ENCODE measurements around the gene ACTRT2. TPM values are rescaled to one million over a fixed set of nuclear protein-coding genes. Genes with fewer than 3 reads are reported as not detected.

ACTRT2 gene
- total and polyA plus RNA-seq, 2 experiments from 2014 or later = not detected

DNA sequence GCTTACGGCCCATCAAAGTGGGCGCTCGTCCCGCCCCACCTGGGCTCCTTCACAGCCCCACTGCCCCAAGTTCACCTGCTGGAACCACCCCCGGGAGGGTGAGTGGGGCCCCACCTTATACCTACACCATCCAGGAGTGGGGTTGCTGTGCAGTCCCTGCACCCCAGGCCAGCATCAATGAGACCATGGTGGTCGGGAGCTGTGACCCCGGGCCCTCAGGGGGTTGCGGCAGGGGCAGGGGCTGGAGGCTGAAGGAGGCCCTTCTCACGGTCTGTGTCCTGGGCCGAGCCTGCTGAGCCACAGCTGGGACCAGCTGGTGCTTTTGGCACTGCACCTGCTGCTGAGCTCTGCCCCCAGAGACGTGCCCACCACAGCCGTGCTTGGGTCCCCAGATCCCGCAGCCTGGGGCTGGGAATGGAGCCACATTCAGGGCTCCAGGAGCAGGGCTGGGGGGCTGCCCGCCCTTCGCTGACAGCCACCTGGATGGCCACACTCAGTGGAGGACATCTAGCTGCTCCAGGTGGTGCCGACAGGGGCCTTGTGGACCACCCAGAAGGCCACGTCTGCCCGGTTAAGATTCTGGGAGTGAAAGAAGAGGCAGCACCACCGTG is 17.4 kb downstream of the ACTRT2 start:
- TF ChIP-seq EZH2phosphoT487 (IDR thresholded peaks at IDR 0.05; ENCODE audit: insufficient read depth, low read depth) = no peak
- no peak for TF ChIP-seq EZH2 (IDR thresholded peaks at IDR 0.05; ENCODE audit: insufficient read depth, poor library complexity, severe bottlenecking)
- Histone ChIP-seq H3K9me3 (ENCODE audit: low read depth) (no peaks in the 10 kb centered on the region), H3K36me3 (ENCODE audit: low read depth) (no peaks in the 10 kb centered on the region), H2AFZ (no peak overlapping the region), H3K9me2 (ENCODE audit: insufficient read depth) (no peaks in the 10 kb centered on the region), H3K27me3 (replicated peaks; ENCODE audit: insufficient read depth) (peaks cover 7% of the 10 kb centered on the region; the same call in 1 of the 2 replicates), H3F3A (ENCODE audit: insufficient read depth) (no peaks in the 10 kb centered on the region), H3K79me2 (ENCODE audit: insufficient read depth) (no peaks in the 10 kb centered on the region), H3K27ac (no peak overlapping the region), H4K20me1 (ENCODE audit: insufficient read depth) (no peaks in the 10 kb centered on the region), H3K9ac (no peak overlapping the region), H3K4me3 (no peak overlapping the region), H3K4me1 (ENCODE audit: insufficient read depth) (no peaks in the 10 kb centered on the region), H3K4me2 (ENCODE audit: unreplicated experiment) (no peak overlapping the region)
- no peak for DNase-seq
- in situ Hi-C loops (cut with MboI) = no loop called here
- 52 to 58% methylated on average over 17 of the region's 19 CpGs for WGBS, 2 experiments (ENCODE audit: low coverage in 1 of 2, low lambda C conversion rate in 2 of 2, missing lambda C conversion rate in 2 of 2)

DNA sequence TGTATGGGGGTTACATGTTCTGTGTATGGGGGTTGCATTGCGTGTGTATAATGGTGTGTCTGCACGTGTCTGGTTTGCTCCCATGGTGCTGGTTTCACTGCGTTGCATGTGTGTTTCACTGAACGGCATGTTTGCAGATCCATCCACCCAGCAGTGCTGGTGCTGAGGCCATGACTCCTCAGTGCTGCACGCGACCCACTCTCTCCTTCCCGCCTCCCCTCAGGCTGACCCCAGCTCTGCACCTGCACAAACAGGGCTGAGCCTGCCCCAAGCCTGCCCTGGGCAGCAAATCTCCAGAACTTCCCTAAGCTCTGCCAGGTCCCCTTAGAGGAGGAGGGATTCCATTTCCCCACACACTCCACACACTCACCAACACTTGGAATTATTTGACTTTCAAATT is 18.7 kb downstream of the ACTRT2 start:
- no peak overlapping the region for H3K4me2 ChIP-seq (ENCODE audit: unreplicated experiment)
- H3K36me3 ChIP-seq (ENCODE audit: low read depth) = no peaks in the 10 kb centered on the region
- WGBS, 2 experiments (ENCODE audit: low coverage in 1 of 2, low lambda C conversion rate in 2 of 2, missing lambda C conversion rate in 2 of 2) = 41 to 53% methylated on average over 7 of the region's 7 CpGs
- H3K9me2 ChIP-seq (ENCODE audit: insufficient read depth) = no peaks in the 10 kb centered on the region
- H3K27ac ChIP-seq = no peak overlapping the region
- in situ Hi-C loops (cut with MboI) = no loop called here
- H3K9me3 ChIP-seq (ENCODE audit: low read depth) = no peaks in the 10 kb centered on the region
- peaks cover 7% of the 10 kb centered on the region; the same call in 1 of the 2 replicates for H3K27me3 ChIP-seq (replicated peaks; ENCODE audit: insufficient read depth)
- H2AFZ ChIP-seq = no peak overlapping the region
- DNase-seq = no peak
- no peaks in the 10 kb centered on the region for H3K4me1 ChIP-seq (ENCODE audit: insufficient read depth)
- H3K79me2 ChIP-seq (ENCODE audit: insufficient read depth) = no peaks in the 10 kb centered on the region
- no peak overlapping the region for H3K4me3 ChIP-seq
- no peaks in the 10 kb centered on the region for H3F3A ChIP-seq (ENCODE audit: insufficient read depth)
- TF ChIP-seq EZH2phosphoT487 (IDR thresholded peaks at IDR 0.05; ENCODE audit: insufficient read depth, low read depth) = no peak
- TF ChIP-seq EZH2 (IDR thresholded peaks at IDR 0.05; ENCODE audit: insufficient read depth, poor library complexity, severe bottlenecking) = no peak
- no peaks in the 10 kb centered on the region for H4K20me1 ChIP-seq (ENCODE audit: insufficient read depth)
- no peak overlapping the region for H3K9ac ChIP-seq

DNA sequence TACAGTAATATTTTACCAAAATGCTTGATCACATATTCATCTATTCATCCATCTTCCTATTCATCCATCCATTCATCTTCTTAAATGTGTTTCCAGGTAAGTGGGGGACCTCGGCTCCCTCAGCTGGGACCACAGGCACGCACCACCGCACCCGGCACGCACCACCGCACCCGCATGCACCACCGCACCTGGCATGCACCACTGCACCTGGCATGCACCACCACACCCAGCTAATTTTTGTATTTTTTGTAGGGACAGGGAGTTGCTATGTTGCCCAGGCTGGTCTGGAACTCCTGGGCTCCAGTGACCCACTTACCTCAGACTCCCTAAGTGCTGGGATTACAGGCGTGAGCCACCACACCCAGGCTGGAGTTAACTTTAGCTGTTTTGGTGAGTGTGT is 21.2 kb downstream of the ACTRT2 start:
- H3K27me3 ChIP-seq (replicated peaks; ENCODE audit: insufficient read depth) = peaks cover 7% of the 10 kb centered on the region; the same call in 1 of the 2 replicates

DNA sequence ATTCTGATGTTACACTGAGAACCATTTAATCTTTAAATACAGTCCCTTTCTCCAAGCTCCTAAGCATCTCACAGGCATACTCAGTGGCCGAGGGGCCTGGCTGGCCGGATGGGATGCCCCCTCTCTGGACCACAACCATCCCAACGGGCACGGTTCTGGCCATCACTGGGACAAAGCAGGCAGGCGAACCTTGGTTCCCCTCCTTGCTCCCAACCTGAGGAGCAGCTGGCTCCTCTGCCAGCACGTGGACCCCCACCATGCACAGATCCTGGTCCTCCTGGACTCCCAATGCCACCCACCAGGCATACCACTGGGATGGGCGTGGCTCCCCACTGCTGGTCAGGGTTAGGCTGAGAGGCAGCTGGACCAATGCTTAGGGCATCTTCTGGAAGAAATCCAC is 27.9 kb downstream of the ACTRT2 start:
- no peaks in the 10 kb centered on the region for H3F3A ChIP-seq (ENCODE audit: insufficient read depth)
- H3K27ac ChIP-seq = no peak overlapping the region
- H3K9me3 ChIP-seq (ENCODE audit: low read depth) = no peaks in the 10 kb centered on the region
- 14 to 21% methylated on average over 7 of the region's 7 CpGs for WGBS, 2 experiments (ENCODE audit: low coverage in 1 of 2, low lambda C conversion rate in 2 of 2, missing lambda C conversion rate in 2 of 2)
- no peak overlapping the region for H3K4me3 ChIP-seq
- H3K4me2 ChIP-seq (ENCODE audit: unreplicated experiment) = no peak overlapping the region
- no peaks in the 10 kb centered on the region for H3K9me2 ChIP-seq (ENCODE audit: insufficient read depth)
- H2AFZ ChIP-seq = no peak overlapping the region
- H4K20me1 ChIP-seq (ENCODE audit: insufficient read depth) = no peaks in the 10 kb centered on the region
- H3K79me2 ChIP-seq (ENCODE audit: insufficient read depth) = no peaks in the 10 kb centered on the region
- TF ChIP-seq EZH2phosphoT487 (IDR thresholded peaks at IDR 0.05; ENCODE audit: insufficient read depth, low read depth) (no peak), EZH2 (IDR thresholded peaks at IDR 0.05; ENCODE audit: insufficient read depth, poor library complexity, severe bottlenecking) (no peak)
- no peak for DNase-seq
- no peaks in the 10 kb centered on the region for H3K4me1 ChIP-seq (ENCODE audit: insufficient read depth)
- H3K9ac ChIP-seq = no peak overlapping the region
- in situ Hi-C loops (cut with MboI) = no loop called here
- no peaks in the 10 kb centered on the region for H3K36me3 ChIP-seq (ENCODE audit: low read depth)
- no peaks in the 10 kb centered on the region for H3K27me3 ChIP-seq (replicated peaks; ENCODE audit: insufficient read depth)

More for the DNA sequence above, 21.2 kb downstream of the ACTRT2 start:
- Histone ChIP-seq H3K9ac (no peak overlapping the region), H2AFZ (no peak overlapping the region), H3K79me2 (ENCODE audit: insufficient read depth) (no peaks in the 10 kb centered on the region), H4K20me1 (ENCODE audit: insufficient read depth) (no peaks in the 10 kb centered on the region), H3K4me3 (no peak overlapping the region), H3K4me2 (ENCODE audit: unreplicated experiment) (no peak overlapping the region), H3K9me2 (ENCODE audit: insufficient read depth) (no peaks in the 10 kb centered on the region), H3F3A (ENCODE audit: insufficient read depth) (no peaks in the 10 kb centered on the region), H3K36me3 (ENCODE audit: low read depth) (no peaks in the 10 kb centered on the region), H3K4me1 (ENCODE audit: insufficient read depth) (no peaks in the 10 kb centered on the region), H3K27ac (no peak overlapping the region), H3K9me3 (ENCODE audit: low read depth) (no peaks in the 10 kb centered on the region)
- in situ Hi-C loops (cut with MboI) = no loop called here
- no peak for TF ChIP-seq EZH2 (IDR thresholded peaks at IDR 0.05; ENCODE audit: insufficient read depth, poor library complexity, severe bottlenecking)
- TF ChIP-seq EZH2phosphoT487 (IDR thresholded peaks at IDR 0.05; ENCODE audit: insufficient read depth, low read depth) = no peak
- DNase-seq = no peak
- 68 to 77% methylated on average over 9 of the region's 9 CpGs for WGBS, 2 experiments (ENCODE audit: low coverage in 1 of 2, low lambda C conversion rate in 2 of 2, missing lambda C conversion rate in 2 of 2)
